PC-9 (cell line): Measurements from ENCODE around the gene CALCOCO2.
"Not testable (repeated sequence)": the region's sequence is repeated elsewhere in the genome, so short reads cannot be mapped to it uniquely, and the experiment has no call there.

Source experiments
- CTCF ChIP-seq: fragments of 200-600 bp; sonication (generic); conservative IDR thresholded peaks from 2 replicates; pipeline ENCODE4 v1.6.1; 2017; ENCODE audit warnings: mixed run types, antibody characterized with exemption, mild to moderate bottlenecking, moderate library complexity
- EZH2 ChIP-seq: fragments of 200-600 bp; sonication (generic); IDR thresholded peaks from 2 replicates; pipeline ENCODE4 v1.8.0; 2017; ENCODE audit warnings: antibody characterized with exemption, low read depth

GRCh38 chr17:48872409-48872808 lies 41.6 kb downstream of the CALCOCO2 start:
- TF ChIP-seq EZH2, CTCF: not testable (repeated sequence)
